Type B pancreatic cell (in vitro differentiated cells): ENCODE data around the gene GIMD1. TPM values are rescaled to one million over a fixed set of nuclear protein-coding genes. Genes with fewer than 3 reads are reported as not detected.

Experiments
- DNase-seq: peaks from one replicate; pipeline ENCODE4 v3.0.0; 2021; ENCODE audit warnings: mixed read lengths; ENCODE audit not compliant: unreplicated experiment; ENCODE audit errors: extremely low spot score
- H3K27ac Mint-ChIP-seq: 2 replicates; pipeline ENCODE4 v1.8.0; 2021; ENCODE audit warnings: mild to moderate bottlenecking, mixed read lengths
- H3K27me3 Mint-ChIP-seq: 2 replicates; pipeline ENCODE4 v1.8.0; 2021; ENCODE audit warnings: mixed read lengths
- H3K36me3 Mint-ChIP-seq: 2 replicates; pipeline ENCODE4 v1.8.0; 2021; ENCODE audit warnings: mixed read lengths
- H3K4me1 Mint-ChIP-seq: one replicate; pipeline ENCODE4 v1.8.0; 2021; ENCODE audit warnings: mixed read lengths; ENCODE audit not compliant: unreplicated experiment
- H3K4me3 Mint-ChIP-seq: 2 replicates; pipeline ENCODE4 v1.8.0; 2021; ENCODE audit warnings: mild to moderate bottlenecking, mixed read lengths
- H3K9me3 Mint-ChIP-seq: 2 replicates; pipeline ENCODE4 v1.8.0; 2021; ENCODE audit warnings: mixed read lengths
- CTCF ChIP-seq: fragments of 200-600 bp; sonication (generic); conservative IDR thresholded peaks from 2 replicates; pipeline ENCODE4 v1.5.0; 2021; ENCODE audit warnings: antibody characterized with exemption, mild to moderate bottlenecking
- total RNA-seq: library from RNA; stranded (reverse); gene quantifications from 2 replicates; pipeline ENCODE4 v1.2.1, GENCODE V29; 2021; ENCODE audit warnings: low replicate concordance

The GIMD1 gene
- total RNA-seq, 1 donor from 2014 or later, result not detected

GRCh38 chr4:106312377-106312776 lies 56.2 kb downstream of the GIMD1 start:
- Mint-ChIP-seq H3K36me3 (peaks cover 6% of the 10 kb centered on the region), H3K4me3 (peak overlapping the region; percentile 65), H3K9me3 (no peaks in the 10 kb centered on the region)

More at GRCh38 chr4:106312377-106312776, 56.2 kb downstream of the GIMD1 start:
- H3K27ac Mint-ChIP-seq, result no peak overlapping the region
- H3K27me3 Mint-ChIP-seq, result no peaks in the 10 kb centered on the region
- peaks cover 19% of the 10 kb centered on the region for H3K4me1 Mint-ChIP-seq
- no peak for DNase-seq
- TF ChIP-seq CTCF, result no peak

Other genes starting within 250 kb of the GIMD1 start
- 42.1 and 59.8 TPM in 2 replicates for gene TBCK, start 52.6 kb downstream of the GIMD1 start, total RNA-seq
- gene AIMP1, start 52.2 kb downstream of the GIMD1 start, total RNA-seq, result 42.1 and 49.3 TPM in 2 replicates